ENCODE data around the gene GPC4. TPM values are rescaled to one million over a fixed set of nuclear protein-coding genes. Genes with fewer than 3 reads are reported as not detected.

GPC4 gene
- total and polyA plus RNA-seq, 2 donors (not counting 3 experiments of a cell fraction or from before 2014, with no cell fraction given): 0.20 TPM; not detected in 1

- no peaks in the 10 kb centered on the region for H3K9me1 ChIP-seq (replicated peaks; ENCODE audit: control insufficient read depth, extremely low read depth, insufficient read depth, low read length)
- dilution Hi-C loops (cut with MboI; ENCODE audit: extremely low pct_ligation_motif_present, low sequenced_read_pairs) (no loop called here), intact Hi-C loops (cut with micrococcal nuclease) (loop anchor here (10.0 kb wide), 1 partner anchor 442 kb away; no protein-coding TSS in a partner anchor)
- ChIA-PET POLR2A (no interaction called here), CTCF (no interaction called here)
- no peaks in the 10 kb centered on the region for H3K36me3 ChIP-seq (ENCODE audit: control insufficient read depth in 2 of 2, extremely low read depth in 1 of 2, insufficient read depth in 2 of 2, low read length in 2 of 2)
- no peak overlapping the region for H3K4me2 ChIP-seq (ENCODE audit: insufficient read depth, low read length)
- no peak for TF ChIP-seq CTCF (IDR thresholded peaks at IDR 0.05; ENCODE audit: extremely low read depth in 1 of 2, insufficient read depth in 1 of 2, low read depth in 1 of 2, low read length in 2 of 2)
- TF ChIP-seq MYC (IDR thresholded peaks at IDR 0.05; ENCODE audit: low read depth, low read length): no peak
- TF ChIP-seq JUN (IDR thresholded peaks at IDR 0.05; ENCODE audit: borderline replicate concordance, insufficient read depth, insufficient read length, low read depth): no peak
- TF ChIP-seq, protein P1, sequence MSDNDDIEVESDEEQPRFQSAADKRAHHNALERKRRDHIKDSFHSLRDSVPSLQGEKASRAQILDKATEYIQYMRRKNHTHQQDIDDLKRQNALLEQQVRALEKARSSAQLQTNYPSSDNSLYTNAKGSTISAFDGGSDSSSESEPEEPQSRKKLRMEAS (IDR thresholded peaks at IDR 0.05; ENCODE audit: insufficient read depth, insufficient read length): no peak
- TF ChIP-seq POLR2AphosphoS5 (IDR thresholded peaks at IDR 0.05; ENCODE audit: insufficient read depth, low read depth, low read length): no peak
- no peak for DNase-seq (ENCODE audit: low read depth, low spot score)
- no TSS peak for BruUV-seq (replicated peaks)
- H3K9ac ChIP-seq (replicated peaks; ENCODE audit: extremely low read depth, insufficient read depth, low read length): no peak overlapping the region
- no peaks in the 10 kb centered on the region for H3K27me3 ChIP-seq (ENCODE audit: control insufficient read depth in 2 of 2, insufficient read depth in 2 of 2, low read length in 2 of 2)
- no peaks in the 10 kb centered on the region for H3K9me3 ChIP-seq (replicated peaks; ENCODE audit: control insufficient read depth, insufficient read depth, low read length)
- no peak overlapping the region for H3K4me3 ChIP-seq (replicated peaks in 1 of 3; ENCODE audit: insufficient read depth in 1 of 3, low read depth in 1 of 3, low read length in 3 of 3)
- H3K27ac ChIP-seq (ENCODE audit: insufficient read depth, low read depth, low read length): no peak overlapping the region
- no peak for FAIRE-seq
- no peaks in the 10 kb centered on the region for H3K4me1 ChIP-seq (ENCODE audit: control insufficient read depth, extremely low read depth, insufficient read depth, low read length)
- H3K79me2 ChIP-seq (ENCODE audit: control insufficient read depth, insufficient read depth, low read length): no peaks in the 10 kb centered on the region
- no peaks in the 10 kb centered on the region for H4K20me1 ChIP-seq (replicated peaks; ENCODE audit: control insufficient read depth, extremely low read depth, insufficient read depth, low read length)
- no peak overlapping the region for H2AFZ ChIP-seq (ENCODE audit: low read depth, low read length)
These were observed 82.6 kb downstream of the GPC4 start for GRCh38 chrX:133332737-133333136.

GRCh38 chrX:133330956-133331355, 84.3 kb downstream of the GPC4 start:
- Histone ChIP-seq H3K27ac (ENCODE audit: insufficient read depth, low read depth, low read length) (no peak overlapping the region), H3K9me3 (replicated peaks; ENCODE audit: control insufficient read depth, insufficient read depth, low read length) (no peaks in the 10 kb centered on the region), H2AFZ (ENCODE audit: low read depth, low read length) (no peak overlapping the region), H3K36me3 (ENCODE audit: control insufficient read depth in 2 of 2, extremely low read depth in 1 of 2, insufficient read depth in 2 of 2, low read length in 2 of 2) (no peaks in the 10 kb centered on the region), H3K4me2 (ENCODE audit: insufficient read depth, low read length) (no peak overlapping the region), H3K27me3 (ENCODE audit: control insufficient read depth in 2 of 2, insufficient read depth in 2 of 2, low read length in 2 of 2) (no peaks in the 10 kb centered on the region), H3K4me1 (ENCODE audit: control insufficient read depth, extremely low read depth, insufficient read depth, low read length) (no peaks in the 10 kb centered on the region), H4K20me1 (replicated peaks; ENCODE audit: control insufficient read depth, extremely low read depth, insufficient read depth, low read length) (no peaks in the 10 kb centered on the region), H3K9ac (replicated peaks; ENCODE audit: extremely low read depth, insufficient read depth, low read length) (no peak overlapping the region), H3K4me3 (replicated peaks in 1 of 3; ENCODE audit: insufficient read depth in 1 of 3, low read depth in 1 of 3, low read length in 3 of 3) (no peak overlapping the region), H3K79me2 (ENCODE audit: control insufficient read depth, insufficient read depth, low read length) (no peaks in the 10 kb centered on the region), H3K9me1 (replicated peaks; ENCODE audit: control insufficient read depth, extremely low read depth, insufficient read depth, low read length) (no peaks in the 10 kb centered on the region)
- TF ChIP-seq JUN (IDR thresholded peaks at IDR 0.05; ENCODE audit: borderline replicate concordance, insufficient read depth, insufficient read length, low read depth) (no peak), FOS (IDR thresholded peaks at IDR 0.05; ENCODE audit: borderline replicate concordance, insufficient read depth, low read length) (no peak), EZH2 (IDR thresholded peaks at IDR 0.05; ENCODE audit: borderline replicate concordance, low read depth, low read length, severe bottlenecking) (no peak), GATA2 (IDR thresholded peaks at IDR 0.05; ENCODE audit: insufficient read depth, insufficient read length, low read depth, low read length) (no peak), POLR2AphosphoS5 (IDR thresholded peaks at IDR 0.05; ENCODE audit: insufficient read depth, low read depth, low read length) (no peak), MYC (IDR thresholded peaks at IDR 0.05; ENCODE audit: low read depth, low read length) (no peak), CTCF (IDR thresholded peaks at IDR 0.05; ENCODE audit: extremely low read depth in 1 of 2, insufficient read depth in 1 of 2, low read depth in 1 of 2, low read length in 2 of 2) (no peak), POLR2A (IDR thresholded peaks at IDR 0.05; ENCODE audit: low read depth, low read length) (no peak)
- TF ChIP-seq, protein P1 (IDR thresholded peaks at IDR 0.05; ENCODE audit: insufficient read depth, insufficient read length): no peak
- FAIRE-seq: no peak
- POLR2A ChIA-PET: no interaction called here
- DNase-seq (ENCODE audit: low read depth, low spot score): no peak
- BruUV-seq (replicated peaks): no TSS peak
- intact Hi-C loops (cut with micrococcal nuclease): loop anchor here (10.0 kb wide), 1 partner anchor 444 kb away; no protein-coding TSS in a partner anchor
- dilution Hi-C loops (cut with MboI; ENCODE audit: extremely low pct_ligation_motif_present, low sequenced_read_pairs): no loop called here
- CTCF ChIA-PET: no interaction called here

All from endothelial cell of umbilical vein (primary cell).